ENCODE measurements around the gene FILIP1. TPM values are rescaled to one million over a fixed set of nuclear protein-coding genes. Genes with fewer than 3 reads are reported as not detected.
A peak's percentile ranks its signal among the peaks of the same experiment; 100 is the strongest.

FILIP1 gene
- total RNA-seq, 2 donors from 2014 or later: 3.0 to 6.5 TPM

- no peak for ATAC-seq
- no peaks in the 10 kb centered on the region for H3K9me3 ChIP-seq
- H3K36me3 ChIP-seq (replicated peaks in 1 of 2; ENCODE audit: insufficient read depth in 1 of 2, low read depth in 2 of 2): no peaks in the 10 kb centered on the region
- no peaks in the 10 kb centered on the region for H3K27me3 ChIP-seq
- no peak overlapping the region for H3K27ac ChIP-seq
- H3K4me1 ChIP-seq: peaks cover 18% of the 10 kb centered on the region
- DNase-seq: no peak
- 59 to 76% methylated on average over 1 of the region's 1 CpG for WGBS, 2 donors
- no peak overlapping the region for H3K4me3 ChIP-seq
- intact Hi-C loops (cut with DNase I): no loop called here
- TF ChIP-seq POLR2A (IDR thresholded peaks at IDR 0.05): no peak
- TF ChIP-seq CTCF (IDR thresholded peaks at IDR 0.05): no peak
These were observed 2.3 kb downstream of the FILIP1 start for GRCh38 chr6:75491291-75491690.

GRCh38 chr6:75490706-75491105 lies 2.9 kb downstream of the FILIP1 start:
- TF ChIP-seq CTCF (IDR thresholded peaks at IDR 0.05): no peak
- TF ChIP-seq POLR2A (IDR thresholded peaks at IDR 0.05): no peak
- DNase-seq (no peak), ATAC-seq (no peak)
- no peak overlapping the region for H3K27ac ChIP-seq
- H3K27me3 ChIP-seq: no peaks in the 10 kb centered on the region
- intact Hi-C loops (cut with DNase I): no loop called here
- 66 to 92% methylated on average over 3 of the region's 3 CpGs for WGBS, 2 donors
- H3K4me3 ChIP-seq: no peak overlapping the region
- H3K9me3 ChIP-seq: no peaks in the 10 kb centered on the region
- H3K36me3 ChIP-seq (replicated peaks in 1 of 2; ENCODE audit: insufficient read depth in 1 of 2, low read depth in 2 of 2): no peaks in the 10 kb centered on the region
- H3K4me1 ChIP-seq: peaks cover 18% of the 10 kb centered on the region

GRCh38 chr6:75489025-75489424 lies 4.6 kb downstream of the FILIP1 start:
- intact Hi-C loops (cut with DNase I): no loop called here
- Histone ChIP-seq H3K27me3 (no peaks in the 10 kb centered on the region), H3K36me3 (replicated peaks in 1 of 2; ENCODE audit: insufficient read depth in 1 of 2, low read depth in 2 of 2) (no peaks in the 10 kb centered on the region), H3K9me3 (no peaks in the 10 kb centered on the region), H3K27ac (no peak overlapping the region), H3K4me3 (no peak overlapping the region), H3K4me1 (peaks cover 2% of the 10 kb centered on the region)
- WGBS, 2 donors: 14 to 15% methylated on average over 1 of the region's 1 CpG
- DNase-seq (no peak), ATAC-seq (no peak)
- no peak for TF ChIP-seq POLR2A (IDR thresholded peaks at IDR 0.05)
- no peak for TF ChIP-seq CTCF (IDR thresholded peaks at IDR 0.05)

DNA sequence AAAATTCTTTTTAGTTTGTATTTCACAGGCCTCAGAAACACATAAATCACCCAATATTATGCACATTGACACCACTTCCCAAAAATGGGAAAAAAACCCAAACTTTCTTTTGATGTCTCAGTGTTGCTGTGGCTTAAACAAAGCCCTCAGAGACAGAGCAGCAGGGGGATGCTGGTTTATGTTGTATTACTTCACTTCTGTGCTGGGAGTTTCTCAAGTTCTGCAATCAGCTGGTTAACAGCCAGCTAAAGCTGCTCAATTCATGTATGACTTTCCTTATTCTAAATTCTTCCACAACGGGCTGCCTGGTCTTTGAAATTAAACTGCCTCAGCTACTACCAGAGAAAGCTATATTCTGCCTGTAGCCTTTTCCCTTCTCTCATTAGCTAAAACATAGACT lies 5.6 kb downstream of the FILIP1 start:
- no peaks in the 10 kb centered on the region for H3K9me3 ChIP-seq
- TF ChIP-seq CTCF (IDR thresholded peaks at IDR 0.05) (no peak), POLR2A (IDR thresholded peaks at IDR 0.05) (no peak)
- intact Hi-C loops (cut with DNase I): no loop called here
- DNase-seq (peak in 1 of 4 donors; percentile 9), ATAC-seq (no peak)
- WGBS, 2 donors: 34 to 36% methylated on average over 1 of the region's 1 CpG
- H3K27ac ChIP-seq: no peak overlapping the region
- no peaks in the 10 kb centered on the region for H3K36me3 ChIP-seq (replicated peaks in 1 of 2; ENCODE audit: insufficient read depth in 1 of 2, low read depth in 2 of 2)
- H3K27me3 ChIP-seq: no peaks in the 10 kb centered on the region
- no peaks in the 10 kb centered on the region for H3K4me1 ChIP-seq
- no peak overlapping the region for H3K4me3 ChIP-seq

GRCh38 chr6:75486850-75487518 lies 6.6 kb downstream of the FILIP1 start:
- intact Hi-C loops (cut with DNase I): no loop called here
- WGBS, 2 donors: 71 to 76% methylated on average over 6 of the region's 6 CpGs
- no peak overlapping the region for H3K4me3 ChIP-seq
- H3K36me3 ChIP-seq (replicated peaks in 1 of 2; ENCODE audit: insufficient read depth in 1 of 2, low read depth in 2 of 2): no peaks in the 10 kb centered on the region
- no peaks in the 10 kb centered on the region for H3K4me1 ChIP-seq
- no peak overlapping the region for H3K27ac ChIP-seq
- H3K27me3 ChIP-seq: no peaks in the 10 kb centered on the region
- TF ChIP-seq CTCF (IDR thresholded peaks at IDR 0.05) (no peak), POLR2A (IDR thresholded peaks at IDR 0.05) (no peak)
- no peak for DNase-seq
- no peak for ATAC-seq
- H3K9me3 ChIP-seq: no peaks in the 10 kb centered on the region

Measured in body of pancreas (tissue), 4 donors.